Left ventricle myocardium inferior (tissue), 1 donor: ENCODE data around the gene LHFPL6. TPM values are rescaled to one million over a fixed set of nuclear protein-coding genes. Genes with fewer than 3 reads are reported as not detected.

Source experiments
- DNase-seq: peaks from one replicate; pipeline ENCODE4 v3.0.0-alpha.2; 2020
- H3K27ac ChIP-seq: fragments of 200-600 bp; replicated peaks from 2 replicates; pipeline ENCODE4 v1.8.0; 2021
- H3K27me3 ChIP-seq: fragments of 200-600 bp; 2 replicates; pipeline ENCODE4 v1.8.0; 2021; ENCODE audit warnings: low read depth
- H3K36me3 ChIP-seq: fragments of 200-600 bp; 2 replicates; pipeline ENCODE4 v1.8.0; 2021
- H3K4me1 ChIP-seq: fragments of 200-600 bp; 2 replicates; pipeline ENCODE4 v1.8.0; 2021
- H3K4me3 ChIP-seq: fragments of 200-600 bp; 2 replicates; pipeline ENCODE4 v1.8.0; 2021; ENCODE audit warnings: mild to moderate bottlenecking, moderate library complexity
- H3K9me3 ChIP-seq: fragments of 200-600 bp; replicated peaks from 2 replicates; pipeline ENCODE4 v1.8.0; 2021
- CTCF ChIP-seq: fragments of 200-600 bp; IDR thresholded peaks from 2 replicates; pipeline ENCODE4 v1.8.0; 2021; ENCODE audit warnings: antibody characterized with exemption, mild to moderate bottlenecking, borderline replicate concordance
- intact Hi-C: fragments of 100-400 bp; cut with micrococcal nuclease; formaldehyde crosslinking; loops from one replicate; pipeline ENCODE4 v1.11.0; 2022
- total RNA-seq: library from RNA; stranded (reverse); fragmentation: NEBNext Ultra II Directional; extraction: Animal tissue kit (Norgen Biotek cat#: 25700); gene quantifications from one replicate; pipeline ENCODE4 v1.2.1, GENCODE V29; 2021
- donor health status: DM: no; HTN: yes; CAD: no; lungs with severe emphysema.

LHFPL6 gene
- total RNA-seq, 1 donor from 2014 or later, result 51.4 TPM

GRCh38 chr13:39632994-39633393 is 30.0 kb upstream of the LHFPL6 start:
- Histone ChIP-seq H3K9me3 (peaks cover 27% of the 10 kb centered on the region), H3K4me1 (no peaks in the 10 kb centered on the region), H3K27ac (no peak overlapping the region), H3K27me3 (no peaks in the 10 kb centered on the region), H3K4me3 (no peak overlapping the region), H3K36me3 (no peaks in the 10 kb centered on the region)
- intact Hi-C loops, result no loop called here
- no peak for DNase-seq
- no peak for TF ChIP-seq CTCF

- Histone ChIP-seq H3K4me3 (no peak overlapping the region), H3K36me3 (no peaks in the 10 kb centered on the region), H3K9me3 (peaks cover 19% of the 10 kb centered on the region), H3K27me3 (no peaks in the 10 kb centered on the region), H3K27ac (no peak overlapping the region), H3K4me1 (no peaks in the 10 kb centered on the region)
- no peak for TF ChIP-seq CTCF
- DNase-seq, result no peak
- intact Hi-C loops, result no loop called here
Measured at GRCh38 chr13:39631307-39631706, 28.3 kb upstream of the LHFPL6 start.

GRCh38 chr13:39623466-39623865 is 20.5 kb upstream of the LHFPL6 start:
- DNase-seq, result no peak
- no peaks in the 10 kb centered on the region for H3K36me3 ChIP-seq
- no peak overlapping the region for H3K4me3 ChIP-seq
- H3K9me3 ChIP-seq, result no peaks in the 10 kb centered on the region
- H3K27ac ChIP-seq, result no peak overlapping the region
- H3K4me1 ChIP-seq, result no peaks in the 10 kb centered on the region
- TF ChIP-seq CTCF, result no peak
- intact Hi-C loops, result no loop called here
- H3K27me3 ChIP-seq, result no peaks in the 10 kb centered on the region

GRCh38 chr13:39618561-39618960 is 15.6 kb upstream of the LHFPL6 start:
- H3K27ac ChIP-seq, result no peak overlapping the region
- no peaks in the 10 kb centered on the region for H3K36me3 ChIP-seq
- no peak for DNase-seq
- H3K27me3 ChIP-seq, result no peaks in the 10 kb centered on the region
- intact Hi-C loops, result loop anchor here (5.0 kb wide), 1 partner anchor 571 kb away; no protein-coding TSS in a partner anchor
- no peaks in the 10 kb centered on the region for H3K4me1 ChIP-seq
- no peak overlapping the region for H3K4me3 ChIP-seq
- H3K9me3 ChIP-seq, result no peaks in the 10 kb centered on the region
- no peak for TF ChIP-seq CTCF

GRCh38 chr13:39616087-39616694 is 13.2 kb upstream of the LHFPL6 start:
- DNase-seq, result no peak
- H3K36me3 ChIP-seq, result no peaks in the 10 kb centered on the region
- no peaks in the 10 kb centered on the region for H3K9me3 ChIP-seq
- no peak overlapping the region for H3K4me3 ChIP-seq
- peaks cover 6% of the 10 kb centered on the region for H3K4me1 ChIP-seq
- H3K27ac ChIP-seq, result no peak overlapping the region
- H3K27me3 ChIP-seq, result no peaks in the 10 kb centered on the region
- intact Hi-C loops, result loop anchor here (5.0 kb wide), 1 partner anchor 569 kb away; no protein-coding TSS in a partner anchor
- peak; percentile 95 for TF ChIP-seq CTCF
